Ishikawa (cell line): ENCODE measurements around the gene PTGS2.

ENCODE experiments used
- CEBPB ChIP-seq: IDR thresholded peaks from 2 replicates; pipeline ENCODE4 v1.6.1; 2012
- CREB1 ChIP-seq: IDR thresholded peaks from 2 replicates; pipeline ENCODE4 v1.6.1; 2012; ENCODE audit warnings: low read depth
- EGR1 ChIP-seq: IDR thresholded peaks from 2 replicates; pipeline ENCODE4 v1.6.1; 2012
- EP300 ChIP-seq: IDR thresholded peaks from 2 replicates; pipeline ENCODE4 v1.6.1; 2012; ENCODE audit warnings: borderline replicate concordance
- FOXM1 ChIP-seq: IDR thresholded peaks from 2 replicates; pipeline ENCODE4 v1.6.1; 2012; ENCODE audit warnings: low read depth, borderline replicate concordance
- MAX ChIP-seq: IDR thresholded peaks from 2 replicates; pipeline ENCODE4 v1.6.1; 2012
- NFIC ChIP-seq: IDR thresholded peaks from 2 replicates; pipeline ENCODE4 v1.6.1; 2012
- RAD21 ChIP-seq: IDR thresholded peaks from 2 replicates; pipeline ENCODE4 v1.6.1; 2012; ENCODE audit warnings: low read depth
- REST ChIP-seq: IDR thresholded peaks from 2 replicates; pipeline ENCODE4 v1.6.1; 2012; ENCODE audit warnings: low read depth, mild to moderate bottlenecking
- TAF1 ChIP-seq: IDR thresholded peaks from 2 replicates; pipeline ENCODE4 v1.6.1; 2012; ENCODE audit warnings: low read depth, mild to moderate bottlenecking
- TCF12 ChIP-seq: IDR thresholded peaks from 2 replicates; pipeline ENCODE4 v1.6.1; 2012; ENCODE audit warnings: low read depth
- TEAD4 ChIP-seq: IDR thresholded peaks from 2 replicates; pipeline ENCODE4 v1.6.1; 2012
- USF1 ChIP-seq: IDR thresholded peaks from 2 replicates; pipeline ENCODE4 v1.6.1; 2012
- YY1 ChIP-seq: IDR thresholded peaks from 2 replicates; pipeline ENCODE4 v1.6.1; 2012; ENCODE audit warnings: low read depth
- ZBTB7A ChIP-seq: IDR thresholded peaks from 2 replicates; pipeline ENCODE4 v1.6.1; 2012; ENCODE audit warnings: low read depth

The PTGS2 gene

GRCh38 chr1:186678155-186678554, 2.1 kb downstream of the PTGS2 start:
- no peak for TF ChIP-seq CREB1
- no peak for TF ChIP-seq MAX
- TF ChIP-seq RAD21 = no peak
- no peak for TF ChIP-seq EP300
- no peak for TF ChIP-seq TCF12
- TF ChIP-seq USF1 = no peak

- TF ChIP-seq CREB1 (no peak), YY1 (no peak), FOXM1 (no peak), CEBPB (no peak), TEAD4 (no peak), MAX (no peak), ZBTB7A (no peak), TAF1 (no peak), REST (no peak), EGR1 (no peak), NFIC (no peak), TCF12 (no peak), EP300 (no peak), RAD21 (no peak), USF1 (no peak)
Measured at GRCh38 chr1:186672596-186672995, 7.6 kb downstream of the PTGS2 start.

GRCh38 chr1:186672131-186672530, 8.1 kb downstream of the PTGS2 start:
- no peak for TF ChIP-seq CREB1
- no peak for TF ChIP-seq NFIC
- no peak for TF ChIP-seq USF1
- TF ChIP-seq YY1 = no peak
- no peak for TF ChIP-seq TEAD4
- no peak for TF ChIP-seq TAF1
- TF ChIP-seq EP300 = no peak
- TF ChIP-seq ZBTB7A = no peak
- no peak for TF ChIP-seq RAD21
- no peak for TF ChIP-seq FOXM1

GRCh38 chr1:186671136-186671825, 8.9 kb downstream of the PTGS2 start:
- TF ChIP-seq EP300 (no peak), RAD21 (no peak), TAF1 (no peak), NFIC (no peak), CEBPB (no peak), USF1 (no peak), TEAD4 (no peak), YY1 (no peak), FOXM1 (no peak), TCF12 (no peak), CREB1 (no peak), REST (no peak), ZBTB7A (no peak), EGR1 (no peak), MAX (no peak)
